ENCODE measurements around the gene ESM1. TPM values are rescaled to one million over a fixed set of nuclear protein-coding genes. Genes with fewer than 3 reads are reported as not detected.

Gene ESM1
- polyA plus RNA-seq, 1 donor from 2014 or later, result not detected

- Histone ChIP-seq H2AFZ (ENCODE audit: low read depth, low read length) (no peak overlapping the region), H3K4me2 (ENCODE audit: low read length) (no peak overlapping the region), H3K9me2 (ENCODE audit: insufficient read depth, low read length) (no peaks in the 10 kb centered on the region), H3K79me2 (replicated peaks; ENCODE audit: insufficient read depth, low read length) (no peaks in the 10 kb centered on the region), H3K9ac (ENCODE audit: low read length) (no peak overlapping the region), H3F3A (ENCODE audit: insufficient read depth, low read length, poor library complexity, severe bottlenecking) (no peaks in the 10 kb centered on the region), H3K9me3 (ENCODE audit: low read length) (no peaks in the 10 kb centered on the region), H4K20me1 (ENCODE audit: insufficient read depth) (no peaks in the 10 kb centered on the region), H3K4me3 (ENCODE audit: low read length) (no peak overlapping the region), H3K36me3 (ENCODE audit: insufficient read depth, low read length) (no peaks in the 10 kb centered on the region), H3K27ac (ENCODE audit: low read length) (no peak overlapping the region), H3K27me3 (ENCODE audit: insufficient read depth, low read depth, low read length) (no peaks in the 10 kb centered on the region)
- TF ChIP-seq EP300 (conservative IDR thresholded peaks at IDR 0.05; ENCODE audit: poor library complexity, severe bottlenecking) (no peak), EZH2 (IDR thresholded peaks at IDR 0.05; ENCODE audit: borderline replicate concordance, insufficient read depth, low read length, poor library complexity, severe bottlenecking) (no peak), CTCF (IDR thresholded peaks at IDR 0.05; ENCODE audit: poor library complexity, severe bottlenecking) (no peak)
Observed at GRCh38 chr5:55031492-55031891, 46.1 kb upstream of the ESM1 start.

GRCh38 chr5:55030676-55031369 lies 45.4 kb upstream of the ESM1 start:
- TF ChIP-seq EP300 (conservative IDR thresholded peaks at IDR 0.05; ENCODE audit: poor library complexity, severe bottlenecking) (no peak), TAF1 (IDR thresholded peaks at IDR 0.05; ENCODE audit: low read depth) (no peak), SMC3 (conservative IDR thresholded peaks at IDR 0.05; ENCODE audit: poor library complexity) (no peak), POLR2AphosphoS5 (IDR thresholded peaks at IDR 0.05) (no peak), REST (IDR thresholded peaks at IDR 0.05; ENCODE audit: borderline replicate concordance) (no peak), EZH2 (IDR thresholded peaks at IDR 0.05; ENCODE audit: borderline replicate concordance, insufficient read depth, low read length, poor library complexity, severe bottlenecking) (no peak), RAD21 (conservative IDR thresholded peaks at IDR 0.05) (no peak), MXI1 (conservative IDR thresholded peaks at IDR 0.05; ENCODE audit: poor library complexity, severe bottlenecking) (no peak), CTCF (IDR thresholded peaks at IDR 0.05; ENCODE audit: poor library complexity, severe bottlenecking) (no peak)
- Histone ChIP-seq H3K36me3 (ENCODE audit: insufficient read depth, low read length) (no peaks in the 10 kb centered on the region), H2AFZ (ENCODE audit: low read depth, low read length) (no peak overlapping the region), H3K79me2 (replicated peaks; ENCODE audit: insufficient read depth, low read length) (no peaks in the 10 kb centered on the region), H3K9ac (ENCODE audit: low read length) (no peak overlapping the region), H3K9me2 (ENCODE audit: insufficient read depth, low read length) (no peaks in the 10 kb centered on the region), H3K4me3 (ENCODE audit: low read length) (no peak overlapping the region), H3F3A (ENCODE audit: insufficient read depth, low read length, poor library complexity, severe bottlenecking) (no peaks in the 10 kb centered on the region), H3K9me3 (ENCODE audit: low read length) (no peaks in the 10 kb centered on the region), H3K27me3 (ENCODE audit: insufficient read depth, low read depth, low read length) (no peaks in the 10 kb centered on the region), H3K27ac (ENCODE audit: low read length) (no peak overlapping the region), H4K20me1 (ENCODE audit: insufficient read depth) (no peaks in the 10 kb centered on the region), H3K4me2 (ENCODE audit: low read length) (no peak overlapping the region)
